ENCODE measurements around the gene CNTN3. TPM values are rescaled to one million over a fixed set of nuclear protein-coding genes. Genes with fewer than 3 reads are reported as not detected.

Gene CNTN3
- total and polyA plus RNA-seq, 10 donors, result 0.30 to 6.7 (median 3.4) TPM

DNA sequence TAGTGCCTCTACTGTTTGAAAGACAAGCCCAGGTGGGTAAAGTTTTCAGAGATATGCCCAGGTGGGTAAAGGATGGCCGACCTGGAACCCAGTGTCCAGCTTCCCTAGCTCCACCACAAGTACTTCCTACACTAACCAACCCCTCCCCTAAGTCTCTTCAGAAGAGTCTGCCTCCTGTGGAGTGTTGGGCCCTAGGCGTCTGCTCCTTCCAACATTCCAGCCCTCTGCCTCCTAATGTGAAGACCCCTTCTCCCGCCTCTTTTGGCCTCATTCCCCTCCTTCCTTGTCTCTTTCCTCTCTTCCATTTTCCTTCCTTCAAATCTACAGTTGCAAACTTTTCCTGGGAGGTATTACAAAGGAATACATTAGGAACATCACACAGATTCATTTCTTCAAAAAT, 38.6 kb downstream of the CNTN3 start:
- WGBS, 5 donors, result 74 to 76% (median 75%) methylated on average over 3 of the region's 3 CpGs
- H3K4me1 ChIP-seq, result no peaks in the 10 kb centered on the region
- H3K9me3 ChIP-seq, result peaks cover 0 to 7% (median 0%) of the 10 kb centered on the region in 8 donors
- H3K36me3 ChIP-seq, result no peaks in the 10 kb centered on the region
- no peaks in the 10 kb centered on the region for H3K27me3 ChIP-seq (replicated peaks in 1 of 7)
- intact Hi-C loops (cut with DNase I; ENCODE audit: low total_unique reads), result no loop called here
- DNase-seq, result no peak
- TF ChIP-seq POLR2AphosphoS5 (IDR thresholded peaks at IDR 0.05) (no peak), POLR2A (IDR thresholded peaks at IDR 0.05) (no peak), CTCF (IDR thresholded peaks at IDR 0.05 in 8 of 11, conservative IDR thresholded peaks at IDR 0.05 in 3 of 11) (no peak)
- no peak overlapping the region for H3K4me3 ChIP-seq
- H3K27ac ChIP-seq, result no peak overlapping the region

DNA sequence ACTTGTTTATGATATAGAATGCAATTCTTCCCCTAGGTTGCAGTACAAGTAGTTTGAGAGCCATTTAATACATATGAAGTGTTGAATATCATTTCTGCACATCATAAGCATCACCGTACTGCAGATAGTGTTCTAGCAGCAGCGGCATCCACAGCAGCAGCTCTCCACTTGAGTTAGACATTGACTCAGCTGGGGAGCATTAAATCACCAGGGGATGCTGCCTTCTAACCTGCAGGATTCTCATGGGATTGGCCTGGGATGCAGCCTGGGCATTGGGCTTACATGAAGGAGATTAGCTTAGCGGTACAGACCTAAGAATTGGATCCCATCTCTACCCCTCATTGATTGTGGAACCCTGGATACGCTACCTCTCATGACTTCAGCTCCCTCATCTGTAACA, 43.3 kb downstream of the CNTN3 start:
- intact Hi-C loops (cut with DNase I; ENCODE audit: low total_unique reads), result no loop called here
- DNase-seq, result no peak
- TF ChIP-seq CTCF (IDR thresholded peaks at IDR 0.05 in 8 of 11, conservative IDR thresholded peaks at IDR 0.05 in 3 of 11) (no peak), POLR2A (IDR thresholded peaks at IDR 0.05) (no peak), POLR2AphosphoS5 (IDR thresholded peaks at IDR 0.05) (no peak)
- H3K27ac ChIP-seq, result no peak overlapping the region
- no peaks in the 10 kb centered on the region for H3K4me1 ChIP-seq
- peaks cover 0 to 28% (median 10%) of the 10 kb centered on the region in 8 donors for H3K9me3 ChIP-seq
- H3K4me3 ChIP-seq, result no peak overlapping the region
- 82 to 95% (median 92%) methylated on average over 4 of the region's 4 CpGs for WGBS, 5 donors
- H3K27me3 ChIP-seq (replicated peaks in 1 of 7), result no peaks in the 10 kb centered on the region
- H3K36me3 ChIP-seq, result no peaks in the 10 kb centered on the region

All from spleen (tissue), 11 donors.